ENCODE measurements around the gene ALKBH5. TPM values are rescaled to one million over a fixed set of nuclear protein-coding genes. Genes with fewer than 3 reads are reported as not detected.

Gene ALKBH5
- total RNA-seq, 4 donors from 2014 or later = 66.5 to 136 (median 98.5) TPM

DNA sequence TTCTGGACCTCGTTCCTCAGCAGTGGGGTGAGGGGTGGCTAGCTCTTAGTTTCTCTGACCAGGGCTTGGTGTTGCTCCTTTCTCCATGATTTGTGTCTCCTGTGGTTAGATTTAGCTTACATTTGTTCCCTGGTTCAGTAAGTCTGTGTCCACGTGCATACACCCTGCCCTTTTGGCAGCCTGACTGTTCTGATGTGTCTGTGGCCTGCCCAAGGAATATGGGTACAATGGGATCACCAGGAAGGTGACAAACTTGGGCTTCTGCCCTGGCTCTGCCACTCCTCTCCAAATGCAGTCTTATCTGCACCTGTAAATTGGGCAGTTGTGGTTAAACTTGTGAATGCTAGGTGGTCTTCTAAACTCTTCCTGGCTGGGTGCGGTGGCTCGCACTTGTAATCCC, 17.5 kb downstream of the ALKBH5 start:
- no peaks in the 10 kb centered on the region for H3K27me3 ChIP-seq
- H3K9me3 ChIP-seq = no peaks in the 10 kb centered on the region
- TF ChIP-seq CTCF (IDR thresholded peaks at IDR 0.05) (no peak), POLR2A (IDR thresholded peaks at IDR 0.05) (no peak)
- H3K27ac ChIP-seq = no peak overlapping the region
- DNase-seq = no peak
- H3K4me1 ChIP-seq = peaks cover 9 to 15% of the 10 kb centered on the region in 2 donors
- H3K4me3 ChIP-seq = no peak overlapping the region
- intact Hi-C loops (cut with DNase I; ENCODE audit: low total_unique reads) = no loop called here
- no peaks in the 10 kb centered on the region for H3K36me3 ChIP-seq

- no peak overlapping the region for H3K27ac ChIP-seq
- H3K4me1 ChIP-seq = peaks cover 7 to 10% of the 10 kb centered on the region in 2 donors
- no peak for DNase-seq
- intact Hi-C loops (cut with DNase I; ENCODE audit: low total_unique reads) = no loop called here
- no peak overlapping the region for H3K4me3 ChIP-seq
- H3K27me3 ChIP-seq = no peaks in the 10 kb centered on the region
- H3K9me3 ChIP-seq = no peaks in the 10 kb centered on the region
- H3K36me3 ChIP-seq = no peaks in the 10 kb centered on the region
- TF ChIP-seq CTCF (IDR thresholded peaks at IDR 0.05) (no peak), POLR2A (IDR thresholded peaks at IDR 0.05) (no peak)
Observed at GRCh38 chr17:18203308-18203707, 19.7 kb downstream of the ALKBH5 start.

- H3K9me3 ChIP-seq = no peaks in the 10 kb centered on the region
- no peaks in the 10 kb centered on the region for H3K4me1 ChIP-seq
- no peak overlapping the region for H3K4me3 ChIP-seq
- intact Hi-C loops (cut with DNase I; ENCODE audit: low total_unique reads) = no loop called here
- TF ChIP-seq CTCF (IDR thresholded peaks at IDR 0.05) = no peak
- no peak for TF ChIP-seq POLR2A (IDR thresholded peaks at IDR 0.05)
- H3K36me3 ChIP-seq = no peaks in the 10 kb centered on the region
- no peak overlapping the region for H3K27ac ChIP-seq
- DNase-seq = no peak
- no peaks in the 10 kb centered on the region for H3K27me3 ChIP-seq
Observed at GRCh38 chr17:18205861-18206260, 22.2 kb downstream of the ALKBH5 start.

DNA sequence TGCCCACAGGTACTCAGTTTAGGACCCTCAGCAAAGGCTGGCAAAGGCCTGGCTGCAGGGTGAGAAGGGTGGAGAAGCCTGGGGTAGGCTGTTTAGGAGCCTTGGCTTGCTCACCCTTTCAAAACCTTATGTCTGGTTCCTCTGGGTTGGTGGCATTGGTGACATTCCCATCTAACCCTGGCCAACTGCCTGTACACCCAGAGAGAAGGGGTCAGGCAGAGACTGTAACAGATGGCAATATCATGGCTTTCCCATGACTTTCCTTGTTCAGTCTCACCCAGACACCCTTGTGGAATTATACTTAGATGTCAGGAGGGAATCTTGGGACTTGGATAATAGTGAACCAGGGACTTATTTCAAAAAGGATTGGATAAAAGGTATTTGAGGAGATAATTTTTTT, 23.3 kb downstream of the ALKBH5 start:
- TF ChIP-seq POLR2A (IDR thresholded peaks at IDR 0.05) (no peak), CTCF (IDR thresholded peaks at IDR 0.05) (no peak)
- Histone ChIP-seq H3K4me3 (no peak overlapping the region), H3K4me1 (no peaks in the 10 kb centered on the region), H3K27me3 (no peaks in the 10 kb centered on the region), H3K9me3 (no peaks in the 10 kb centered on the region), H3K36me3 (no peaks in the 10 kb centered on the region), H3K27ac (no peak overlapping the region)
- intact Hi-C loops (cut with DNase I; ENCODE audit: low total_unique reads) = no loop called here
- DNase-seq = no peak

- Histone ChIP-seq H3K4me3 (no peak overlapping the region), H3K27me3 (no peaks in the 10 kb centered on the region), H3K4me1 (no peaks in the 10 kb centered on the region), H3K9me3 (no peaks in the 10 kb centered on the region), H3K36me3 (no peaks in the 10 kb centered on the region), H3K27ac (no peak overlapping the region)
- intact Hi-C loops (cut with DNase I; ENCODE audit: low total_unique reads) = no loop called here
- DNase-seq = no peak
- TF ChIP-seq POLR2A (IDR thresholded peaks at IDR 0.05) (no peak), CTCF (IDR thresholded peaks at IDR 0.05) (no peak)
Observed at GRCh38 chr17:18208092-18208491, 24.5 kb downstream of the ALKBH5 start.
